Fibroblast of lung (primary cell): ENCODE measurements around the gene SPDYE2. TPM values are rescaled to one million over a fixed set of nuclear protein-coding genes. Genes with fewer than 3 reads are reported as not detected.
"Not testable (repeated sequence)": the region's sequence is repeated elsewhere in the genome, so short reads cannot be mapped to it uniquely, and the experiment has no call there.

Experiments used
- DNase-seq, 2 donors: peaks; one replicate each; pipeline versions ENCODE4 v3.0.0 to v3.0.0-alpha.2; 2010; ENCODE audit warnings: low read depth in 2 of 2
- H2AFZ ChIP-seq: 2 replicates; pipeline ENCODE4 v1.5.1; 2012; ENCODE audit warnings: low read length, control low read depth, inconsistent platforms
- H3K27ac ChIP-seq: 2 replicates; pipeline ENCODE4 v1.5.1; 2011; ENCODE audit warnings: low read length, control low read depth; ENCODE audit not compliant: insufficient read depth
- H3K27me3 ChIP-seq: 2 replicates; pipeline ENCODE4 v1.5.1; 2011; ENCODE audit warnings: mild to moderate bottlenecking, low read length; ENCODE audit not compliant: control insufficient read depth, insufficient read depth
- H3K36me3 ChIP-seq: 2 replicates; pipeline ENCODE4 v1.5.1; 2011; ENCODE audit warnings: low read length; ENCODE audit not compliant: control insufficient read depth, insufficient read depth
- H3K4me1 ChIP-seq: 2 replicates; pipeline ENCODE4 v1.5.1; 2011; ENCODE audit warnings: low read length; ENCODE audit not compliant: control insufficient read depth, insufficient read depth; ENCODE audit errors: extremely low read depth
- H3K4me2 ChIP-seq: 2 replicates; pipeline ENCODE4 v1.5.1; 2011; ENCODE audit warnings: low read length, control low read depth; ENCODE audit not compliant: insufficient read depth; ENCODE audit errors: extremely low read depth
- H3K4me3 ChIP-seq, 4 experiments: fragments of 200-600 bp in 1 of 4; sonication (generic) in 1 of 4; replicated peaks in 1 of 4; 2 replicates each; pipeline ENCODE4 v1.5.1; 2011 to 2016; ENCODE audit warnings: low read length in 4 of 4, low read depth in 3 of 4, mild to moderate bottlenecking in 3 of 4, control low read depth in 2 of 4, inconsistent platforms in 1 of 4, mixed read lengths in 1 of 4; ENCODE audit not compliant: insufficient read depth in 1 of 4; ENCODE audit errors: control extremely low read depth in 1 of 4
- H3K79me2 ChIP-seq: 2 replicates; pipeline ENCODE4 v1.5.1; 2012; ENCODE audit warnings: mild to moderate bottlenecking, low read length, inconsistent platforms; ENCODE audit not compliant: control insufficient read depth, insufficient read depth
- H3K9ac ChIP-seq: 2 replicates; pipeline ENCODE4 v1.5.1; 2011; ENCODE audit warnings: mild to moderate bottlenecking, low read length, control low read depth; ENCODE audit not compliant: insufficient read depth
- H3K9me3 ChIP-seq: 2 replicates; pipeline ENCODE4 v1.5.1; 2012; ENCODE audit warnings: low read depth, low read length; ENCODE audit not compliant: control insufficient read depth, insufficient read depth
- H4K20me1 ChIP-seq: 2 replicates; pipeline ENCODE4 v1.5.1; 2011; ENCODE audit warnings: low read length; ENCODE audit not compliant: control insufficient read depth, insufficient read depth; ENCODE audit errors: extremely low read depth
- polyA plus RNA-seq, 2 donors: library from polyadenylated mRNA; depleted of rRNA in 1 of 2; stranded (reverse) in 1 of 2; unstranded in 1 of 2; fragments of >200 nt; gene quantifications; 2 replicates each; pipeline ENCODE4 v1.2.1, GENCODE V29; 2011 to 2012; ENCODE audit warnings: missing spikeins in 1 of 2
- total RNA-seq: library from RNA; depleted of rRNA; stranded (reverse); fragments of >200 nt; gene quantifications from 2 replicates; pipeline ENCODE4 v1.2.1, GENCODE V29; 2014

Gene SPDYE2
- total and polyA plus RNA-seq, 2 donors (not counting 1 experiment from before 2014, with no cell fraction given): not detected

DNA sequence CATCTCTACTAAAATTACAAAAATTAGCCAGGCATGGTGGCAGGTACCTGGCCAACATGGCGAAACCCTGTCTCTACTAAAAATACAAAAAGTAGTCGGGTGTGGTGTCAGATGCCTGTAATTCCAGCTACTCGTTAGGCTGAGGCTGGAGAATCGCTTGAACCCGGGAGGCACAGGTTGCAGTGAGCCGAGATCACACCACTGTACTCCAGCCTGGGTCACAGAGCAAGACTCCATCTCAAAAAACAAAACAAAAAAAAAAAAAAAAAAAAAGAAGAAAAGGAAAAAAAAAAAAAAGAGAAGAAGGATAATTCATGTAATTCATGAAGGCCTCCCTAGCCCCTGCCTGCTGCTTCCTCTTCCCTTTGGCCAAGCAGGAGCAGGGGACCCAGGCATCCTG lies 10.4 kb upstream of the SPDYE2 start:
- not testable (repeated sequence) for H3K4me3 ChIP-seq, H4K20me1 ChIP-seq, H3K27me3 ChIP-seq, H3K79me2 ChIP-seq, H3K9ac ChIP-seq, DNase-seq, H3K27ac ChIP-seq, H3K36me3 ChIP-seq, H3K4me2 ChIP-seq, H3K9me3 ChIP-seq, H2AFZ ChIP-seq, H3K4me1 ChIP-seq

GRCh38 chr7:102542083-102542482 lies 8.9 kb upstream of the SPDYE2 start:
- H3K79me2 ChIP-seq, H2AFZ ChIP-seq, H4K20me1 ChIP-seq, DNase-seq, H3K4me1 ChIP-seq, H3K9me3 ChIP-seq, H3K36me3 ChIP-seq, H3K27ac ChIP-seq, H3K9ac ChIP-seq, H3K4me3 ChIP-seq, H3K27me3 ChIP-seq, H3K4me2 ChIP-seq: not testable (repeated sequence)

DNA sequence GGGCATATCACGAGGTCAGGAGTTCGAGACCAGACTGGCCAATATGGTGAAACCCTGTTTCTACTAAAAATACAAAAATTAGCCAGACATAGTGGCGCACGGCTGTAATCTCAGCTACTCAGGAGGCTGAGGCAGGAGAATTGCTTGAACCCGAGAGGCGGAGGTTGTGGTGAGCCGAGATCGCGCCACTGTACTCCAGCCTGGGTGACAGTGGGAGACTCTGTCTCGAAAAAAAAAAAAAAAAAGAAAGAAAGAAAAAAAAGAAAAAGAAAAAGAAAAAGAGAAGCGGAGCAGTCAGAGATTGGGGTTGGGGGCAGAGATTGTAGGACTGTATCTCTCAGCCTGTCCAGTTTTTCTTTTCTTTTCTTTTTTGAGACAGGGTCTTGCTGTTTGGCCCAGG lies 8.3 kb upstream of the SPDYE2 start:
- H3K4me1 ChIP-seq: not testable (repeated sequence)

DNA sequence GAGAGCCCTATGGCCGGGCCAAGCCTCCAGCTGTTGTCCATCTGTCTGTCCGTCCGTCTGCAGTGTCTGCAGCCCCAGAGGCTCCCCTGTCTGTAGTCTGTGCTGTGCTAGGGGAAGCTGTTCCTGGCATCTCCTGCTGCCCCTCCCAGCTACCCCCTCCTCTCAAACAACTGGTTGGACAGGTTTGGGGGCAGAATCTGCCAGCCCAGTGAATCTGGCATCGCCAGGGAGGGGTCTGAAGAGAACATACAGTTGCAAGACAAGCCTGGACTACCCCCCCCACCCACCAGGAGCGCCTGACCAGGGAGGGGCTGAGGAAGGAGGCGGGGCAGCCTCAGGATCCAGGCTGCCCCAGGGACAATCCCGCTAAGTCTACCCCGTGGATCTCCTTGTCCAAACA lies 7.4 kb upstream of the SPDYE2 start, which contains the start of gene UPK3BL2:
Gene UPK3BL2, minus strand, starts transcription at position 101 of the 400 bp plus-strand sequence. Its CDS starts 60 bp downstream, at position 41.
- not testable (repeated sequence) for H3K27me3 ChIP-seq, DNase-seq, H3K9me3 ChIP-seq, H3K79me2 ChIP-seq, H4K20me1 ChIP-seq, H2AFZ ChIP-seq, H3K4me3 ChIP-seq, H3K4me1 ChIP-seq, H3K9ac ChIP-seq, H3K4me2 ChIP-seq, H3K36me3 ChIP-seq, H3K27ac ChIP-seq

More for the DNA sequence above, 8.3 kb upstream of the SPDYE2 start:
- H2AFZ ChIP-seq, H3K27ac ChIP-seq, H3K4me3 ChIP-seq, H3K36me3 ChIP-seq, H3K9me3 ChIP-seq, H3K79me2 ChIP-seq, H4K20me1 ChIP-seq, H3K9ac ChIP-seq, DNase-seq, H3K27me3 ChIP-seq, H3K4me2 ChIP-seq: not testable (repeated sequence)

DNA sequence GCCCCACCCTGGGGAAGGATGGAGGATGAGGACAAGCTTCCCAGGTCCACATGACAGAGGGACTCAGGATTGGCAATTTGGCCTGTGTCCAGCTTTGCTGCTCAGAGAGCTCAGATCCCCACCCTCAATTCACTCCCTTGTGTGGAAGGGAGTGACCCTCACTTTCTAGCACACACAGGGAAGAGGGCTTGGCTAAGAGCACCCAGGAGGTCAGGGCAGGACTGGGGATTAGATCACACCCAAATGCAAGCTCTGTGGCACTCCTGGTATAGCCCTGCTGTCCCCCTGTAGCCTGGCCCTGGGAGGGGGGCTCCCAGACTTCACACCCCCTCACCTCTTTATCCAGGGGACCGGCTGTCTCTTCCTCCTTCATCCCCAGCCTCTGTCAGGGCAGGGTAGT lies 6.7 kb upstream of the SPDYE2 start:
- not testable (repeated sequence) for H3K79me2 ChIP-seq, H2AFZ ChIP-seq, DNase-seq, H3K4me3 ChIP-seq, H3K9ac ChIP-seq, H4K20me1 ChIP-seq, H3K9me3 ChIP-seq, H3K4me2 ChIP-seq, H3K27ac ChIP-seq, H3K36me3 ChIP-seq, H3K4me1 ChIP-seq, H3K27me3 ChIP-seq

DNA sequence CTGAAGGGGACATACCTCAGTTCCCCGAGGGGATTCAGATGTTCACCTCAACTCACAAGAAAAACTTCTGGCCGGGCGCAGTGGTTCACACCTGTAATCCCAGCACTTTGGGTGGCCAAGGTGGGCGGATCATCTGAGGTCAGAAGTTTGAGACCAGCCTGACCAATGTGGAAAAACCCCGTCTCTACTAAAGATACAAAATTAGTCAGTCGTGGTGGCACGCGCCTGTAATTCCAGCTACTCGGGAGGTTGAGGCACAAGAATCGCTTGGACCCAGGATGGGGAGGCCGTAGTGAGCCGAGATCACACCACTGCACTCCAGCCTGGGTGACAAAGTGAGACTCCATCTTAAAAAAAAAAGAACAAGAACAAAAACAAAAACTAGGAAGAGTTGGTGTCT lies 5.7 kb upstream of the SPDYE2 start:
- not testable (repeated sequence) for H3K36me3 ChIP-seq, H3K4me2 ChIP-seq, H3K79me2 ChIP-seq, H4K20me1 ChIP-seq, H3K4me1 ChIP-seq, H2AFZ ChIP-seq, H3K9me3 ChIP-seq, H3K27ac ChIP-seq, H3K27me3 ChIP-seq, H3K4me3 ChIP-seq, DNase-seq, H3K9ac ChIP-seq

DNA sequence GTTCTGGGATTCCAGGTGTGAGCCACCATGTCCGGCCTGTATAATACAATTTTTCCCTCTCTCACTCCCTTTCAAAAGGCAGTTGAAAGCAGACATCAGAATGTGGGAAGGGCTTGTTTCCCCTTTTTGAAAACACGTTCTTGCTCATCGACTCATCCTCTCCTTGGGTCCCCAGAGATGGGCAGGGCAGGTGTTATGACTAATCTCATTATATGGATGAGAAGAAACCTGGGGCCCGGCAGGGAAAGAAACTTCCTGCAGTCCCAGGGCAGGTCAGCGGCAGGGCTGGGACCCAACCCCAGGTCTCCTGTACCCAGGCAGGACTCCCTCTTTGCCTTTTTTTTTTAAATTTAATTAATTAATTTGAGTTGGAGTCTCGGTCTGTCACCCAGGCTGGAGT lies 4.7 kb upstream of the SPDYE2 start:
- not testable (repeated sequence) for H3K9me3 ChIP-seq, H3K36me3 ChIP-seq, H2AFZ ChIP-seq, H3K27ac ChIP-seq, H4K20me1 ChIP-seq, H3K79me2 ChIP-seq, H3K4me2 ChIP-seq, H3K4me1 ChIP-seq, H3K9ac ChIP-seq, H3K27me3 ChIP-seq, H3K4me3 ChIP-seq, DNase-seq
